MM.1S (cell line): ENCODE results near the gene NDEL1.

Experiments
- CTCF ChIP-seq: fragments of 300-600 bp; sonication (generic); IDR thresholded peaks from 2 replicates; pipeline ENCODE4 v1.5.1; 2016; ENCODE audit warnings: antibody characterized with exemption, low read length, mixed read lengths
- EZH2 ChIP-seq: fragments of 300-600 bp; sonication (generic); optimal IDR thresholded peaks from 2 replicates; pipeline ENCODE3; 2017; ENCODE audit warnings: low read depth, mild to moderate bottlenecking, antibody characterized with exemption, low read length, mixed read lengths
- EZH2phosphoT487 ChIP-seq: fragments of 300-600 bp; sonication (generic); IDR thresholded peaks from 2 replicates; pipeline ENCODE4 v1.6.1; 2018; ENCODE audit warnings: antibody characterized with exemption, low read length

GRCh38 chr17:8417806-8418205, 17.9 kb upstream of the NDEL1 start:
- TF ChIP-seq CTCF (no peak), EZH2phosphoT487 (no peak), EZH2 (no peak)
